AML-193 (cell line): ENCODE results near the gene RUFY1.

Source experiments
- DNase-seq, 2 experiments: peaks; one replicate each; lab custom pipeline; 2025; lab: John Stamatoyannopoulos, UW

The RUFY1 gene

DNA sequence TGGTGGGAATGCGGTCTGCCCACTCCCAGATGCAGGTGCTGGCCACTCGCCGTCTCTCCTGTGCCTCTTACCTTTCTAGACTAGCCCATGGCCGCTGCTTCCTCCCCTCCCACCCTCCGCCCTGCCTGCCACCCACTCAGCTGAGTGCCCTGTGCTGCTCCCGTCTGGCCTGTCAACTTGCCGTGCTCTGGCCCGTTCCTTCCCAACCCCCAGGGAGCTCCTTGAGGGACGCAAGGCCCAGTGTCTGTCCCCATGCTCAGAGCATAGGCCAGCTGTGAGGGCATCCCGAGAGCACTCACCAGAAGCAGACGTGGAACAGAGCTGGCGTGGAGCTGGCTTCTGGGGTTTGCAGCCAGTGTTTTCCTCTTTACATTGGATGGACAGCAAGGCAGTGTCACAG is 53.0 kb downstream of the RUFY1 start:
- no peak for DNase-seq

DNA sequence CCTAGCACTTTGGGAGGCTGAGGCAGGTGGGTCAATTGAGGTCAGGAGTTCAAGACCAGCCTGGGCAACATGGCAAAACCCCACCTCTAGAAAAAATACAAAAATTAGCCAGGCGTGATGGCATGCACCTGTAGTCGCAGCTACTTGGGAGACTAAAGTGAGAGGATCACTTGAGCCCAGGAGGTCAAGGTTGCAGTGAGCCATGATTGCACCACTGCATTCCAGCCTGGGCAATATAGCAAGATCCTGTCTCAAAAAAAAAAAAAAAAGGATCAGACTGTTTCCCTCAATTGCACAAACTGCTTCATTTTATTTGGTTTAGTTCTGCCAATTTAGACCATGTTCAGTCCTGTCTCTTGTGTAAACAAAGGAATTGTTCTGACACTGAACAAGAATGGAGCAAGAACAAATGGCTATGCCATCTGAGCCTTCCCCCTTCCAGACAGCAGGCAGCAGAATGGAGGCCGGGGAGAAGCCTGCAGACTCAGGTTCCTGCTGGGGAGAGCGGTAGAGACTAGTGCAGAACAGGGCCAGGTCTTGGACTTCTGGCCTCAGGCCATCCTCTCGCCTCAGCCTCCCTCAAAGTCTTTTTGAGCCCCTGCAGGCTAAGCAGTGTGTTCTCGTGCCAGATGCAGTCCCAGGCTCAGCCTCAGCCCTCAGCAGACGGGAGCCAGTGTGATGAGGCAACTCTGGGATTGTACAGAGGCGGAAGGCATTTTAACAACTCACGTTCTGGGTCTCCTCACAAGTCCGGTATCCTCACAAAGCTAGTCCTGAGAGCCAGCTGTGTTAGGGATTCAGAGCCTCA is 54.9 kb downstream of the RUFY1 start:
- DNase-seq: no peak

DNA sequence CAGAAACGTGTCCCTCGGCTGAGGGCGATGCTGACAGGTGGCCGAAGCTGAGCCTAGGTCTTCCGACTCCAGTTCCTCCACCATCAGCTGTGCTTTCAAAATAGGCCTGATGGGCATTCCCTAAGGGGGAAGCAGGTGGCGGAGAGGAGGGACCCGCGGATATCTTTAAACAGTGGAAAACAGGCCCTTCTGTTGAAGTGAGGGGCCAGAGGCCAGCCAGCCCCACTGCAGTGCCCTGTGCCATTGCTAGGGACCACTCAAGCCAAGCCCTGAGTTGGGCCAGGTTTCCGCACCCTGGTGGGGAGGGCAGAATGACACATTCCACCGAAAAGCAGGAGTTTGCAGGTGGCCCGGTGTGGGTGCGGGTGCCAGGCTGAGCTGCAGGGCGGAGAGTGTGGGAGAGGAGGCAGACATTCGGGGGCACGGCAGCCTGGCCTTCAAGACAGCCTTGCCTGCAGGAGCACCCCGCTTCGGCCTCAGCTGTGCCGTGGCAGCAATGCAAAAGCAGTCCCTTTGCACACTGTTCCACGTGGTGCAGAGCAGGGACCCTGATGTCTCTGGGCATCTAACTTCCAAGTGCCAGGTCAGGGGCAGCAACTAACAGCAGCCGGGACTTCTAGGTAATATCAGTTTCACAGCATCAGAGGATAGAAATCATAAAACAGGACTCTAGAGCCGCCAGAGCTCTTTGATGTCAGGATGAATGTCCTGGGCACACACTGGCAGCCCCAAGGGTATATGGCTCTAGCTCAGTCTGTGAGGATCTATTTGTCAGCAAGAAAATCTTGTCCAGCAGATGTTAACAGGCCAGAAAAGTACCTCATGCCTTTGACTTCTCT is 55.9 kb downstream of the RUFY1 start:
- DNase-seq: no peak

DNA sequence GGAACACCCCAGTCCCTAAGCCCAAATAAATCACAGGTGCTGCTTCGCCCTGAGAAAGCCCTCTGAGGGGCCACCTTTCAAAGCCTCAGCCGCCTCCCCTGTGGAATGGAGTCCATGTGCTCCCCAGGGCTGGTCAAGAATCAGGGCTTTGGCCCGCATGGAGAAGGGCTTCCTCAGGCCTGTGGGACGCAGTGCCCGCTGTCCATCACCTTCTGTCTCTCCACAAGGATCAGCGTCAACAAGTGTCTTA is 56.5 kb downstream of the RUFY1 start:
- DNase-seq: no peak

DNA sequence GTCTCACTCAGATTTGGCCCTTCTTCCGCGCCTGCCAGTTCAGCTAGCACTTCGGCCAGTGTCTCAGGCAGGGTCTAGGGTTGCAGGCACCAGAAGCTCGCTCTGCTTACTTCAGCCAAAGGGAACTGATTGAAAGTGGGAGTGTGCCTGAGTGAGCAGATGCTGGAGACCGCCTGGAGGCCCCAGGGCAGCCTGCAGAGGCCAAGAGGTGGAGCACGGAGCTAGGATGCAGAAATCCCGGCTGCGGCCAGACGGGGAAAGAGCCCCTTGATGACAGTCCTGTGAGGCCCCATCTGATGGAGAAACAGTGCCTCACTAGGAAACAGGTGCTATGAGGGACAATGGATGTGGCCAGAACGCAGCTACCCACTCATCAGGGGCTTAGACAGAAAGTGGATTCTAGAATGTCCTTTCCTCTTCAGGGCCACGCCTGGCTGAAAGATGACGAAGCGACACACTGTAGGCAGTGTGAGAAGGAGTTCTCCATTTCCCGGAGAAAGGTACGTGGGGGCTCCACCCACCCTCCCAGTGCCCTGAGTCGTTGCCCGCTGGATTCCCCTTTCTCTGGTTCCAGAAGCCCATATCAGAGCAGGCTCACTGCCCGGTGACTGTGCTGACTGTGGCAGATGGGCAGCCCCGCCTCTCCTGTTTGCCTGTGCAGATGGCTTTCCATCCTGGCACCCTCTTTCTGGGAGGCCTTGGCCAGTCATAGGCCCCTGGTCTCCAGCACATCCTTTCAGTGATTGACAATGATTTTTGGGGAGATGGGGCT is 57.0 kb downstream of the RUFY1 start:
- no peak for DNase-seq

DNA sequence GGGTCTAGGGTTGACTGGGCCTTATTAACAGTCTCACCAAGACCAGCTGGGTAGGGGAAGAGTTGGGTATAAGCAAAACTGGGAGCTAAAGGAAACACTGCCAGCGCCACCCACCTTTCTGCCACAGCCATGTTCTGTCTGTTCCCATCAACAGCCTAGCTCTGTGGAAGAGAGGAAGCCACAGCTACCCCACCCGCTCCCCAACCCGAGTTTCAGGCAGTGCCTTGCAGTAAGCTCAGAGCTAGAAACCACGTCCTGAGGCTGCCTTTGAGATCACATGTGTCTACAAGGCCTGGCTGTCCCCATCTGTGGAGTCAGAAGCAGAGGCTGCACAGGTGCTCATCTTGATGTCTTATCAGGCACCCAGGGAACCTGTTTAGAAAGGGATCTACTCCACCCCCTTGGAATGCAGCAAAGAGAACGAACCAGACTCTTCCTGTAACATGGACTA is 57.8 kb downstream of the RUFY1 start:
- DNase-seq: peak; percentile 16 to 25

DNA sequence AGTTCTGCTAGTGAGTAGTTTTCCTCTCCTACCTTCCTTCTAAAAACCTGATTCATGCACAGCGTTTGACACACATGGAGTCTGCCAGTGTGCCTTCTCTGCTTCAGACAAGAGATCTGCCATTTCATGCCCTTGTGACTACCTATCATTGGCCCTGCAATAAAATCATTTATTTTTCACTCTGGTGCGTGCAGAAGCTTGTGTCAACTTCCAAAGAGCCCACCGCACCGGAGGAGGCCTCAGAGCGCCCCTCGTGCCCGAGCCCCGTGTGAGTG is 59.4 kb downstream of the RUFY1 start:
- DNase-seq: no peak

DNA sequence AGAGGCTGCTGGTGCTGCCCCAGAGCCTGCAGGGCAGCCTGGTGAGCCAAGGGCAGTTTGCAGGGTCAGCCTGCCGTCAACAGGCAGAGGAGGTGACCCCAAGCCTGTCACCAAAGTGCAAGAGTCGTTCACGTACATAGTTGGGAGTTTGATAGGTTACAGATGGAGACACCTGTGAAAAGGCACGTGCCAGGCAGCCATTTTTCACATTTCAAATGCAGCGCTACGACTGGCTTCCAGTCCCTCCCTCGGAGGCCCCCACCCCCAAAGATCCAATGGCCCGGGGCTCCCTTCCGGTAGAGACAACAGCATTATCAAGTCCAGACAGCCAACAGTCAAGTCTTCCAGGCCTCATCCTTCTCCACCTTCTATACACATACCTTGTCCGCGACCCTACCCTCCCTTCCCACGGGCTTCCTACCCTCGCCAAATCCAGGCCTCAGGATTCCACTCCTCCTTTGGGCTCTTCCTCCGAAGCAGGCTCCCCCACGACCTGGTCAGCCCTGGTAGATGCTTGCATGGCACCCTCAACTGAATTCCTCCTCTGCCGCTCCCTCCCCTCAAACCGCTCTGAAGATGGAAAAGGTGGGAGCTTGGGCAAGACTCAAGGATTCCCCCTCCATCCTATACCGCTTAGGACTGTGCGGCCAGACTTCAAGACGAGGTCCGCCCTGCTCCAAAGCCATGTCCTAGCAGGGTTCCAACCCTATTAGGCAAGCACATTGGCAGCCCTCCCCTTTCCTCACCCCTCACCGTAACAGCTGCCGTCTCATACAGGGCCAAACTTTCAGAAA is 60.0 kb downstream of the RUFY1 start:
- DNase-seq: no peak

DNA sequence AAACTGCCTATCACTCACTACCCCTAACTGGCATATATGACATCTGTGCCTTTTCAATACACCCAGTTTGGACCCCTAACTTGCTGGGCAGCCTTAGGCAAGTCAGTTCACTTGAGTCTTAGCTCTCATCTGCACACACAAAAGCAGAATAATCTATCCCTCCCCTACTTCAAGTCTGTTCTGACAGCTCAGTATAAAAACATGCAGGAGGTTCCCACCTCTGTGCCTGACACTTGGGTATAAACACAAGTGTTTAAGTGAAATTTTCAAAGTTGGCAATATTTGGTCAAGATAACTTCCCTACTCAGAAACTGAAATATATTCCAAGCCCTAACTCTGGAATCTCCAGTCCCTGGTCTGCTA is 60.5 kb downstream of the RUFY1 start:
- DNase-seq: no peak

DNA sequence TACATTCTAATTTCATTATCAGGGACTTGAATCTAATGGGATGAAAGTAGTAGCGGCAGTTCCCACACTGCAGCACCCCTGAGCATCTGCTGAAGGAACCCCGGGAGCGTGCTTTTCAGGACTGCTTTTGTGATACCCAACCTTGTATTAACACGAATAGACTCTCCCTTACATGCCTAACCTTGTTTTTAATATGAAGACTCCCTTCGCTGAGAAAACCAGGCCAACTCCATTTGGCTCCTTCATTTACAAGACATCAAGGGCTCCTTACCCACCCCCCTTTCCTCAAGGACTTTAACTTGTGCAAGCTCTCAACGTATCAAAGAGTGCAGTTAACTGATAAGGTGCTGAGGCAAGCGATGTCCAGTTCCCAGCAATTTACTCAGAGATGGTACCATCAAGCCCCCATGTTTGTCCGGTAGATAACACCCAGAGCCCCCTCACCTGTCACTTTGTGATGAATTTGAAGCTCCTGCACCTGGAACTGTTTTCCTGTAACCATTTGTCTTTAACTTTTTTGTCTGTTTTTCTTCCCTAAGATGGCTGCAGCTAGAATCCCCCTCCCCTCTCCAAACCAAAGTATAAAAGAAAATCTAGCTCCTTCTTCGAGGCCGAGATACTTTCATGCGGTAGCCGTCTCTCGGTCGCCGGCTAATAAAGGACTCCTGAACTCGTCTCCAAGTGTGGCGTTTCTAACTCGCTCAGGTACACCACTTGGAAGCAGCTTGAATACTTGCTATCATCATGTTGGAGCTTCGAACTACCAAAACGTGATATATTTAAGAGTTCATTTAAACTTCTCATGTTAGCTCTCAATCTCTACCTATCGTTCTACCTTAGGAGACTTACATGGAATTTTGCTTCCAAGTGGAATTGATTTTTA is 62.5 kb downstream of the RUFY1 start:
- DNase-seq: no peak

DNA sequence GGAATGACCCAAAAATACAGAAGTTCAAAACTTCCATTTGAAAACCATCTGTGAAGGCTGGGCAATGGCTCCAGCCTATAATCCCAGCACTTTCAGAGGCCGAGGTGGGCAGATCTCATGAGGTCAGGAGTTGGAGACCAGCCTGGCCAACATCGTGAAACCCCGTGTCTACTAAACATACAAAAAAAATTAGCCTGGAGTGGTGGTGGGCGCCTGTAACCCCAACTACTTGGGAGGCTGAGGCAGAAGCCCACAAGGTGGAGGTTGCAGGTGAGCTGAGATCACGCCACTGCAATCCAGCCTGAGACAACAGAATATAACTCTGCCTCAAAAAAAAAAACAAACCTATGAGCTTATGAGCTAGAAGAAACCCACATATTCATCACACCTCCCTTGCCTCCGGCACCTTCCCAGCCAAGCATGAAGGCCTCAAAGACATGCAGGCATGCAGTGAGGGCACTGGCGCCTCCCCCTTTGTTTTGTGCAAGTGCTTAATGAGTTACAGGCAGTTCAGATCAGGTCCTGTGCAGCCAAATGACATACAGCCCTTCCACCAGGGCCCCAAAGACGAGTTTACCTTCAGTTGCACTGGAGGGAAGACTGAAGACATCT is 63.2 kb downstream of the RUFY1 start:
- DNase-seq: no peak

DNA sequence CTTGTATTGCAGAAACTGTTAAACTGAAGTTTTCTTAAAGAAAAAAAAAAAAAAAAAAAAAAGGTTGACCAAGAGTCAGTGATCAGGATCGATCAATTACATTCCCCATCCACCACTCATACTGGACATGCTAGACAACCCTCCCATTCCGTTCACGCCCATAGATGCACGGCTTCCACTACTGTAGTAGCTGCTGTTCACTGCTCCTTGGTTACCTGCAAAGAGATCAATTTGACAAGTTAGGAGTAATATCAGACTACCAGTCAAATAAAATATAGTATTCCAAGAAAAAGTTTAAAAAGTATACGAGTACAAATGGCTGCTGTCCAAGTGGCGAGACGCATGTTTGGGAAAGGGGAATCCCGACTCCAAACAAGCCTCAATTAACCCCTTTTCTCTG is 64.4 kb downstream of the RUFY1 start:
- DNase-seq: no peak

DNA sequence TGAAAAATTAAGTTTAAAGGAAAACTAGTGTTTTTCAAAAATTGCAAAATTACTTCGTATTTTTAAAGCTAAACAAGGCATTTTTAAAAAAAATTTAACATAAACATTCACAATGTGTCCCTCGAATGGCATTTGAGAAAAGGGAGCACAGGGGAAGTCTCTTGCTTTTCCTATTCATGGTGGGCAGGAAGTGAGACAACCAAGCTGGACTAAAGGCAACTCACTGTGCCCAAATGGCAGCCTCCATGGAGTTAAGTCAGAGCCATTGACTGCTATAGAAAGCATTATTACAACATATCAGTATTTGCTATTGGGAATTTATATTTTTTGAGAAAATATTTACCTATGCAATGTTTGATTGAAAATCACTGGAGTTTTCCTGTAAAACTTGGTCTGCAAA is 64.8 kb downstream of the RUFY1 start:
- no peak for DNase-seq

DNA sequence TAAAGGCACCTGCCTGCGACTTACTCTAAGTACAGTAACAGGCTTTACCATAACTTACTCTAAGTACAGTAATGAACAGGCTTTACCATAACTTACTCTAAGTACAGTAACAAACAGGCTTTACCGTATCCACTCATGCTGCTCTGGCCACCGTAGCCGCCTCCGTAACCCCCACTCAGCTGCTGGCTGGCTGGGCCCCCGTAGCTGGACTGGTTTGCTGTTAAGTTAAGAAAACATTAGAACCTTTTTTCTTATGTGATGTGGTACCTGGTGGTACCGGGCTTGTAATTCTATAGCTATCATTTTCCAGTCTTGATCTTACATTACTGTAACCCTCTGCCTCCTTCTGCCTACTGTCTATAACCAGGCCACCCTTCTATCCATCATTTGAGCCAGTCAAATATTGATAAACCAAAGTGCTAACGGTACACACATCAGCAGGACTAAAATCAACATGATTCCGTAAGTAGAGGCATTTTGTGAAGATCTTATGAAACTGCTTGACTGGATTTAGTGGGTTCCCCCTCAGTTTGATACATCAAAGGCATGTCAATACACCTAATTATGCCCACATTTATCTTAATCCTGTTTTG is 65.7 kb downstream of the RUFY1 start:
- DNase-seq: no peak

DNA sequence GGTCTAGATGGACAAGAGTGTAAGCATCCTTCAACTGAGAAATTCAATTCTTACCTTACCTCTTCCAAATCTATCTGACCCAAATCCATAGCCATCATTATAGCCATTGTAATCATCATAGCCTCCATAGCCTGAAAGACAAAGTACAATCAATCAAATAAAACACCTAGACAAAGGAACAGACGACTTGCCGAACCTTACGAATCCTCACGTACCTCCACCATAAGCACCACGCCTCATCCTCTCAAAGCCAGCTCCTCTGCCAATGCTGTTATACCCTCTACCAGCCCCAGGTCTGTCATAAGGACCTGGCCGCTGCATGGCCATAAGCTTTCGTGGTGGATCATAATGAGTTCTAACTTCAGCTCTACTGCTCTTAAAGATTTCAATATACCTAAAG is 67.6 kb downstream of the RUFY1 start:
- no peak for DNase-seq

DNA sequence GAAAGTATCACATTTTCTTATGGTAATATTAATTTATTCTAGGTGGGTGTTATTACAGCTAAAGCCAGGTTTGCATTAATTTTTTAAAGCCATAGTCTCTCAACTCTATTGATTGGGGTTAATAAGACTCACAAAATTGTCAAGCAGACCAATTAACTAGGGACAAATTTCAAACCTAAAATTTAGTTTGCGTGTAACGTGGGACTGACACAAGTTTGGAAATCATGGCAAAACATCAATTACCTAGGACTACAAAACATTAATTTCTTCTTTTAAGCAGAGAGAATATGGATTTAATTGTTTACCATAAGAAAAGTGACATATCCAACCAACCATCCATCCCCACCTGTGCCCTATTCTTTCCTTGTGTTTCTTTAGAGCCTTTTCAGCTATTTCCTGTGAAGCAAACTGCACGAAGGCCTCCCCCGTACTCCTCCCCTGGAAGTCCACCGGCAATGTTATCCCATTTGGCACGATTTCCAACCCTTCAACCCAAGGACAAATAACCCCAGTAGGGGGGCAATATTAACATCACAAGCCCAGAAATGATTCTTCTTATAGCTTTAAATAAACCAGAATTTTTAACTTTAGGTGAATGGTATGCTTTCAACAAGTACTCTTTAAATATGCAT is 68.7 kb downstream of the RUFY1 start:
- DNase-seq: no peak

DNA sequence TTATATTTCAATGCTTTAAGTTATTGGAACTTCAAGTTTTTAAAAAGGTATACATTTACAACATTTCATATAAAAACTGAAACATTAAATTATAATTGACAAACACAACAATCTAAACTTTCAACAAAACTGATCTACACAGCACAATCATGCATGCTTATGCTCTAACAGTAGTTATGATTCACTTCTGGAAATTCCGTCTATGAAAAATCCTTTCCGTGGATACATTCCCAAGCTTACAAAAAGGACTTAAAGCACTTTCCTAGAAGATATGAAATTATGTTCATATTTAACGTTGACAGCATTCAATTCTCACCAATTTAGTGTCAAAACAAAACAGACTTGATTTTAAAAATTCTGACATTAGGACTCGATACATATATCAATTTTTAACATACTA is 69.4 kb downstream of the RUFY1 start:
- no peak for DNase-seq

DNA sequence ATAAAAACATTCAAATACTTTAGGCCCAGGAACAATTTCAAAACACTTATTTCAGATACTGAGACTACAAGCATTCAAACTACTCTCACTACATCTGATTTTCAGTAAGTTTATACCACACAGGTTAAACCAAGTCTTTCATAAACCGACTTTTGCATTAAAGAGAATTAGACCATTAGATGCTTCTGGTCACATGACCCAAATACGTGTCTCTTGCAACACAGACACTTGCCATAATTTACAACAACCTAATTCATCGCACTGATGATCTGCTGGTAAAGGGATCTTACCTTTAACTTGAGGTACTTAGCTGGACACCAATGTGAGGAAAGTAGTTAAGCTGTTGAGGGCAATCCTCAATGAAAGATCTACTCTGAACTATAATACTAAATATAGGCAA is 69.9 kb downstream of the RUFY1 start:
- DNase-seq: no peak

DNA sequence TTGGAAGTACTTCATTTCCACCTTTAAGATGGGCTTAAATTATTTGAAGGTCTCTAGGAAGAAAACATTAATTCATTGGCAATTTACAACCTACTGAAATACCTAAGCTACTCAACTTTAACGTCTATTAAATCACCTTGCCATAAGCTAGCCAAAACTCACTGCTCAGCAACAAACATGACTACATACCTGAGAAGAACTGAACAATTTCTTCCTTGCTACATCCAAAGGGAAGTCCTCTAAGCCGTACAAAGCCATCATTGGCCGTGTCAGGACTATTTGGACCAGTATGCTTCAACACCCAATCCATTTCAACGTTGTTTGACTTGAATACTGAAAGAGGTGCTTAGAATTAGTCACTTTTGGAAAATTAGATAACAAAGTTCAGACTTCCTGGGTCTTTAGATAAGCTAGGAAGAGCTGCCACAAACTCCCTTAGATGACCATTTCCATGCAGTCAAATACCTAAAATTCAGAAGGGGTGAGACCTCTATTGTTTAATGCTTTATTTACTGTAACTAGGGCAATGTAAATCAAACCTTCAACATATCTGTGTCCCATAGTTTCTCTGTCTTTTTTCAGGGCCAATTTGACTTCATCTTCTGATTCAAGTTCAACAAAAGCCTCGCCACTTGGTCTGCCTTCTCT is 70.5 kb downstream of the RUFY1 start:
- DNase-seq: no peak
